HepG2 (cell line): ENCODE data around the gene BUD23. TPM values are rescaled to one million over a fixed set of nuclear protein-coding genes. Genes with fewer than 3 reads are reported as not detected.

Experiments used
- CREB1 ChIP-seq, 2 experiments: fragments of 450-650 bp in 1 of 2; IDR thresholded peaks; 2 replicates each; pipeline ENCODE4 v1.6.1; 2016 to 2017; ENCODE audit warnings: control low read depth in 1 of 2, mild to moderate bottlenecking in 1 of 2, missing compliant biosample characterization in 1 of 2, missing genetic modification characterization in 1 of 2
- FIP1L1 ChIP-seq: fragments of 200-400 bp; formaldehyde crosslinking; IDR thresholded peaks from 2 replicates; pipeline ENCODE4 v1.6.1; 2018; ENCODE audit warnings: low read depth, mild to moderate bottlenecking, low read length, moderate library complexity, borderline replicate concordance; ENCODE audit not compliant: insufficient read depth
- KDM1A ChIP-seq: IDR thresholded peaks from 2 replicates; pipeline ENCODE4 v1.6.1; 2016; ENCODE audit warnings: missing compliant biosample characterization
- KDM2A ChIP-seq: sonication (generic); formaldehyde crosslinking; IDR thresholded peaks from 2 replicates; pipeline ENCODE4 v1.4.0; 2020; ENCODE audit warnings: low read depth, missing genetic modification reagents, borderline replicate concordance
- MAFG ChIP-seq: sonication (generic); formaldehyde crosslinking; IDR thresholded peaks from 2 replicates; pipeline ENCODE4 v1.5.1; 2020; ENCODE audit warnings: mild to moderate bottlenecking, missing genetic modification reagents
- MAFK ChIP-seq, 2 experiments: IDR thresholded peaks in 1 of 2; conservative IDR thresholded peaks in 1 of 2; 2 replicates each; pipeline ENCODE4 v1.6.1; 2011; ENCODE audit warnings: improper control_type of control experiment in 2 of 2, low read length in 2 of 2
- MTA3 ChIP-seq: sonication (generic); formaldehyde crosslinking; IDR thresholded peaks from 2 replicates; pipeline ENCODE4 v1.4.0; 2020; ENCODE audit warnings: missing genetic modification reagents
- NCOA2 ChIP-seq: sonication (generic); formaldehyde crosslinking; IDR thresholded peaks from 2 replicates; pipeline ENCODE4 v1.8.0; 2022; ENCODE audit warnings: inconsistent platforms
- REPIN1 ChIP-seq: sonication (generic); formaldehyde crosslinking; IDR thresholded peaks from 2 replicates; pipeline ENCODE4 v1.8.0; 2022; ENCODE audit warnings: missing genetic modification reagents, low read depth, mild to moderate bottlenecking, borderline replicate concordance
- RFX3 ChIP-seq: IDR thresholded peaks from 2 replicates; pipeline ENCODE4 v1.6.1; 2016; ENCODE audit warnings: missing biosample characterization, missing genetic modification reagents
- SIN3A ChIP-seq: IDR thresholded peaks from 2 replicates; pipeline ENCODE4 v1.6.1; 2011; ENCODE audit warnings: low read depth, mild to moderate bottlenecking, control low read depth, low read length, borderline replicate concordance
- SNAPC2 ChIP-seq: sonication (generic); formaldehyde crosslinking; IDR thresholded peaks from 2 replicates; pipeline ENCODE4 v1.8.1; 2022; ENCODE audit warnings: mild to moderate bottlenecking, missing genetic modification reagents
- SOX6 ChIP-seq, 2 experiments: fragments of 450-650 bp in 1 of 2; sonication (generic) in 1 of 2; formaldehyde crosslinking in 1 of 2; IDR thresholded peaks; 2 replicates each; pipeline versions ENCODE4 v1.4.0 to v1.6.1; 2017 to 2020; ENCODE audit warnings: antibody characterized with exemption in 1 of 2, mild to moderate bottlenecking in 1 of 2, missing genetic modification reagents in 1 of 2
- SRSF9 ChIP-seq: fragments of 200-400 bp; formaldehyde crosslinking; IDR thresholded peaks from 2 replicates; pipeline ENCODE4 v1.6.1; 2018; ENCODE audit warnings: borderline replicate concordance, mild to moderate bottlenecking, low read depth, low read length; ENCODE audit not compliant: insufficient read depth, poor library complexity, severe bottlenecking
- ZNF101 ChIP-seq: sonication (generic); formaldehyde crosslinking; IDR thresholded peaks from 2 replicates; pipeline ENCODE4 v1.4.0; 2020; ENCODE audit warnings: mild to moderate bottlenecking, low read depth, missing genetic modification reagents, borderline replicate concordance
- ZNF331 ChIP-seq: sonication (generic); formaldehyde crosslinking; IDR thresholded peaks from 2 replicates; pipeline ENCODE4 v1.4.0; 2020; ENCODE audit warnings: missing genetic modification reagents
- ZNF589 ChIP-seq: sonication (generic); formaldehyde crosslinking; conservative IDR thresholded peaks from 2 replicates; pipeline ENCODE4 v1.8.0; 2022; ENCODE audit warnings: mild to moderate bottlenecking, moderate library complexity, missing genetic modification reagents
- ZNF713 ChIP-seq: sonication (generic); formaldehyde crosslinking; IDR thresholded peaks from 2 replicates; pipeline ENCODE4 v1.4.0; 2020; ENCODE audit warnings: mild to moderate bottlenecking, missing genetic modification reagents
- ZNF839 ChIP-seq: sonication (generic); formaldehyde crosslinking; IDR thresholded peaks from 2 replicates; pipeline ENCODE4 v1.4.0; 2020; ENCODE audit warnings: missing genetic modification reagents, mild to moderate bottlenecking, borderline replicate concordance
- ZSCAN22 ChIP-seq: sonication (generic); formaldehyde crosslinking; IDR thresholded peaks from 2 replicates; pipeline ENCODE4 v1.4.0; 2020; ENCODE audit warnings: mild to moderate bottlenecking, missing genetic modification reagents
- ZZZ3 ChIP-seq: sonication (generic); formaldehyde crosslinking; IDR thresholded peaks from 2 replicates; pipeline ENCODE4 v1.4.0; 2020; ENCODE audit warnings: missing genetic modification reagents, mild to moderate bottlenecking, borderline replicate concordance
- polyA plus RNA-seq, 8 experiments: library from polyadenylated mRNA; depleted of rRNA in 3 of 8; stranded (reverse) in 7 of 8; unstranded in 1 of 8; fragments of >200 nt; fragmentation: Illumina TruSeq in 4 of 8; extraction: Trizol in 4 of 8; gene quantifications; 2 replicates each; pipeline versions ENCODE4 v1.2.1 to v1.2.3, GENCODE V29; 2011 to 2016; ENCODE audit warnings: low read depth in 4 of 8, missing spikeins in 1 of 8, mixed read lengths in 1 of 8; ENCODE audit not compliant: insufficient read depth in 1 of 8
- total RNA-seq, 5 experiments: library from RNA; depleted of rRNA; stranded (reverse); fragments of >200 nt; fragmentation: Illumina TruSeq; extraction: Trizol; gene quantifications; 2 replicates each; pipeline ENCODE4 v1.2.3, GENCODE V29; 2016; ENCODE audit warnings: low read depth in 1 of 5
- TF ChIP-seq, protein P1 (sequence below): sonication (generic); formaldehyde crosslinking; IDR thresholded peaks from 2 replicates; pipeline ENCODE4 v1.5.0; 2020; ENCODE audit warnings: mild to moderate bottlenecking, missing genetic modification reagents, borderline replicate concordance

BUD23 gene
- total and polyA plus RNA-seq, 2 of the 13 experiments (the other 11 are each of a cell fraction or from before 2014, with no cell fraction given): 47.5 to 54.5 TPM

DNA sequence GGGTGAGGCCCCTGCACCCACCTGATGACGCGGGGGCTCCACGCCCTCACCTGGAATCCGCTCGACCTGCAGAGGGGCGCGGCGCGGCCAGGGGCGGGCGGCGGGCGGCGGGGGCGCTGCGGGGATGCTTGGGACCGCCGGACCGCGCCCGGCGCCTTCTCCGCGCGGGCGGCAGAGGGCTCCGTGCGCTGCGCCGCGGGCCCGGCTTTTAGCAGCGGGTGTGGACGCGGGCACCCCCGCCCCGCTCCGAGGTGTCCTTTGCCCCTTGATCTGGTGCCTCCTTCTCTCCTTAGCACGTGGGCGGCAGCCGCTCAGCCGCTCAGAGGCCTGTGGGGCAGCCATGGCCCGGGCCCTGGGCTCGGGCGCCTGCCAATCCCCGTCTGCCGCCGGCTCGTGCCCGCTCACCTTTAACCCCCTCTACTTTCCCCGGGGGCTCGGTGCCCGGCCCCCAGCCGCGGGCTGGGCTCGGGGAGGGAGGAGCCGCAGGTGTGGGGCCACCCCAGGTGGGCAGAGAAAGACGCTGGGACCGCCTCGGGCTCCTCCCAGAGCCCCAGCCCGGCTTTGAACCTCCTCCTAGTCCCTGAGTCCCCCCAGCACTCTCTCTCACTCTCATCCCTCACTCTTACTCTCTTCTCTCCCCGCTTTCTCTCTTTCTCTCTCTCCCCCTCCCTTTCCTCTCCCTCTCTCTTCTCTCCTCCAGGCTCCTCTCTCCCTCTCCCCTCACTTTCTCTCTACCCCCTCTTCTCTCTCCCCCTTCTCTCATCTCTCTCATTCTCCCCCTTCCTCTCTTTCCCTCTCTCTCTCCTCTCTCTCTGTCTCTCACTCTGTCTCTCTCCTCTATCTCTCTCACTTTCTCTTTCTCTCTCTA is 35.4 kb upstream of the BUD23 start (continued):
- TF ChIP-seq SIN3A (no peak), ZNF331 (CRISPR knock-in tag) (0 out of 2 replicates have a peak, but pooled peaks have one; percentile 3), ZZZ3 (CRISPR knock-in tag) (no peak), ZNF589 (CRISPR knock-in tag) (no peak), ZNF839 (no peak), NCOA2 (CRISPR knock-in tag) (peak; percentile 70), SRSF9 (no peak), ZSCAN22 (CRISPR knock-in tag) (no peak), SNAPC2 (CRISPR knock-in tag) (no peak), KDM1A (CRISPR knock-in tag) (no peak), MAFG (CRISPR knock-in tag) (no peak), CREB1 (IDR thresholded peaks at IDR 0.05) (no peak), CREB1 (CRISPR knock-in tag; IDR thresholded peaks at IDR 0.05) (no peak), ZNF713 (CRISPR knock-in tag) (no peak), MAFK (conservative IDR thresholded peaks at IDR 0.05 in 1 of 2, IDR thresholded peaks at IDR 0.05 in 1 of 2; ENCODE audit: low read length in 2 of 2) (no peak), MTA3 (no peak), SOX6 (IDR thresholded peaks at IDR 0.05) (no peak), SOX6 (CRISPR knock-in tag; IDR thresholded peaks at IDR 0.05) (peak; percentile 77), FIP1L1 (no peak), ZNF101 (CRISPR knock-in tag) (no peak), REPIN1 (no peak), KDM2A (peak; percentile 59; the same call in 1 of the 2 replicates), RFX3 (CRISPR knock-in tag) (no peak)
- TF ChIP-seq, protein P1, sequence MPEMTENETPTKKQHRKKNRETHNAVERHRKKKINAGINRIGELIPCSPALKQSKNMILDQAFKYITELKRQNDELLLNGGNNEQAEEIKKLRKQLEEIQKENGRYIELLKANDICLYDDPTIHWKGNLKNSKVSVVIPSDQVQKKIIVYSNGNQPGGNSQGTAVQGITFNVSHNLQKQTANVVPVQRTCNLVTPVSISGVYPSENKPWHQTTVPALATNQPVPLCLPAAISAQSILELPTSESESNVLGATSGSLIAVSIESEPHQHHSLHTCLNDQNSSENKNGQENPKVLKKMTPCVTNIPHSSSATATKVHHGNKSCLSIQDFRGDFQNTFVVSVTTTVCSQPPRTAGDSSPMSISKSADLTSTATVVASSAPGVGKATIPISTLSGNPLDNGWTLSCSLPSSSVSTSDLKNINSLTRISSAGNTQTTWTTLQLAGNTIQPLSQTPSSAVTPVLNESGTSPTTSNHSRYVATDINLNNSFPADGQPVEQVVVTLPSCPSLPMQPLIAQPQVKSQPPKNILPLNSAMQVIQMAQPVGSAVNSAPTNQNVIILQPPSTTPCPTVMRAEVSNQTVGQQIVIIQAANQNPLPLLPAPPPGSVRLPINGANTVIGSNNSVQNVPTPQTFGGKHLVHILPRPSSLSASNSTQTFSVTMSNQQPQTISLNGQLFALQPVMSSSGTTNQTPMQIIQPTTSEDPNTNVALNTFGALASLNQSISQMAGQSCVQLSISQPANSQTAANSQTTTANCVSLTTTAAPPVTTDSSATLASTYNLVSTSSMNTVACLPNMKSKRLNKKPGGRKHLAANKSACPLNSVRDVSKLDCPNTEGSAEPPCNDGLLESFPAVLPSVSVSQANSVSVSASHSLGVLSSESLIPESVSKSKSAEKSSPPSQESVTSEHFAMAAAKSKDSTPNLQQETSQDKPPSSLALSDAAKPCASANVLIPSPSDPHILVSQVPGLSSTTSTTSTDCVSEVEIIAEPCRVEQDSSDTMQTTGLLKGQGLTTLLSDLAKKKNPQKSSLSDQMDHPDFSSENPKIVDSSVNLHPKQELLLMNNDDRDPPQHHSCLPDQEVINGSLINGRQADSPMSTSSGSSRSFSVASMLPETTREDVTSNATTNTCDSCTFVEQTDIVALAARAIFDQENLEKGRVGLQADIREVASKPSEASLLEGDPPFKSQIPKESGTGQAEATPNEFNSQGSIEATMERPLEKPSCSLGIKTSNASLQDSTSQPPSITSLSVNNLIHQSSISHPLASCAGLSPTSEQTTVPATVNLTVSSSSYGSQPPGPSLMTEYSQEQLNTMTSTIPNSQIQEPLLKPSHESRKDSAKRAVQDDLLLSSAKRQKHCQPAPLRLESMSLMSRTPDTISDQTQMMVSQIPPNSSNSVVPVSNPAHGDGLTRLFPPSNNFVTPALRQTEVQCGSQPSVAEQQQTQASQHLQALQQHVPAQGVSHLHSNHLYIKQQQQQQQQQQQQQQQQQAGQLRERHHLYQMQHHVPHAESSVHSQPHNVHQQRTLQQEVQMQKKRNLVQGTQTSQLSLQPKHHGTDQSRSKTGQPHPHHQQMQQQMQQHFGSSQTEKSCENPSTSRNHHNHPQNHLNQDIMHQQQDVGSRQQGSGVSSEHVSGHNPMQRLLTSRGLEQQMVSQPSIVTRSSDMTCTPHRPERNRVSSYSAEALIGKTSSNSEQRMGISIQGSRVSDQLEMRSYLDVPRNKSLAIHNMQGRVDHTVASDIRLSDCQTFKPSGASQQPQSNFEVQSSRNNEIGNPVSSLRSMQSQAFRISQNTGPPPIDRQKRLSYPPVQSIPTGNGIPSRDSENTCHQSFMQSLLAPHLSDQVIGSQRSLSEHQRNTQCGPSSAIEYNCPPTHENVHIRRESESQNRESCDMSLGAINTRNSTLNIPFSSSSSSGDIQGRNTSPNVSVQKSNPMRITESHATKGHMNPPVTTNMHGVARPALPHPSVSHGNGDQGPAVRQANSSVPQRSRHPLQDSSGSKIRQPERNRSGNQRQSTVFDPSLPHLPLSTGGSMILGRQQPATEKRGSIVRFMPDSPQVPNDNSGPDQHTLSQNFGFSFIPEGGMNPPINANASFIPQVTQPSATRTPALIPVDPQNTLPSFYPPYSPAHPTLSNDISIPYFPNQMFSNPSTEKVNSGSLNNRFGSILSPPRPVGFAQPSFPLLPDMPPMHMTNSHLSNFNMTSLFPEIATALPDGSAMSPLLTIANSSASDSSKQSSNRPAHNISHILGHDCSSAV (CRISPR knock-in tag): no peak
